H1 (cell line): ENCODE data around the gene THRB. TPM values are rescaled to one million over a fixed set of nuclear protein-coding genes. Genes with fewer than 3 reads are reported as not detected.

Source experiments
- CTCF ChIA-PET: fragments of 300-600 bp; sonication (Branson Sonifier 250); formaldehyde crosslinking; loops from one replicate; lab custom pipeline; 2021; ENCODE audit not compliant: partially characterized antibody; lab: Charles Lee
- POLR2A ChIA-PET: fragments of 300-600 bp; sonication (Branson Sonifier 250); formaldehyde crosslinking; loops from one replicate; lab custom pipeline; 2021; ENCODE audit warnings: inconsistent platforms; ENCODE audit not compliant: partially characterized antibody; lab: Charles Lee
- DNase-seq, 2 experiments: peaks; one replicate each; pipeline versions ENCODE4 v3.0.0 to v3.0.0-alpha.2; 2010 to 2022; ENCODE audit warnings: low spot score in 2 of 2, low read depth in 1 of 2, mixed read lengths in 1 of 2
- FAIRE-seq: peaks from 2 replicates; lab custom pipeline; 2011; peaks lifted over from hg19 to GRCh38; lab: Jason Lieb, UNC
- H2AFZ ChIP-seq: 2 replicates; pipeline ENCODE4 v1.8.1; 2012; ENCODE audit warnings: low read length, inconsistent platforms
- H2AK5ac ChIP-seq: 2 replicates; pipeline ENCODE4 v1.6.1; 2013; ENCODE audit warnings: low read depth, low read length
- H2BK120ac ChIP-seq: replicated peaks from 2 replicates; pipeline ENCODE3; 2013; ENCODE audit warnings: low read depth, low read length, inconsistent platforms
- H2BK12ac ChIP-seq: 2 replicates; pipeline ENCODE4 v1.6.1; 2013; ENCODE audit warnings: low read depth, low read length
- H2BK15ac ChIP-seq: 2 replicates; pipeline ENCODE4 v1.6.1; 2013; ENCODE audit warnings: low read length
- H2BK20ac ChIP-seq: 2 replicates; pipeline ENCODE4 v1.6.1; 2013; ENCODE audit warnings: low read length
- H2BK5ac ChIP-seq: 2 replicates; pipeline ENCODE4 v1.6.1; 2013; ENCODE audit warnings: low read depth, low read length
- H3K14ac ChIP-seq: 2 replicates; pipeline ENCODE4 v1.6.1; 2013; ENCODE audit warnings: inconsistent platforms; ENCODE audit not compliant: insufficient read length
- H3K18ac ChIP-seq: 2 replicates; pipeline ENCODE4 v1.6.1; 2013; ENCODE audit warnings: low read length; ENCODE audit errors: extremely low read depth
- H3K23ac ChIP-seq: 2 replicates; pipeline ENCODE4 v1.6.1; 2013; ENCODE audit warnings: inconsistent platforms; ENCODE audit not compliant: insufficient read length
- H3K23me2 ChIP-seq: 2 replicates; pipeline ENCODE4 v1.6.1; 2013; ENCODE audit warnings: low read depth, low read length
- H3K27ac ChIP-seq: 2 replicates; pipeline ENCODE4 v1.6.1; 2011; ENCODE audit warnings: low read depth, low read length, inconsistent platforms
- H3K27me3 ChIP-seq, 4 experiments: replicated peaks in 1 of 4; 1 replicate in 1 of 4; 2 replicates in 3 of 4; pipeline versions ENCODE4 v1.6.1 to v1.8.1; 2011 to 2013; ENCODE audit warnings: low read length in 3 of 4, mild to moderate bottlenecking in 3 of 4, inconsistent platforms in 2 of 4, mixed read lengths in 2 of 4, moderate library complexity in 1 of 4; ENCODE audit not compliant: control insufficient read depth in 3 of 4, insufficient read depth in 3 of 4; ENCODE audit errors: extremely low read depth in 1 of 4
- H3K36me3 ChIP-seq, 4 experiments: 2 replicates each; pipeline versions ENCODE4 v1.6.1 to v1.8.1; 2011 to 2013; ENCODE audit warnings: mild to moderate bottlenecking in 4 of 4, low read length in 3 of 4, moderate library complexity in 2 of 4, control low read depth in 1 of 4, inconsistent platforms in 1 of 4; ENCODE audit not compliant: insufficient read depth in 4 of 4, control insufficient read depth in 2 of 4
- H3K4ac ChIP-seq: replicated peaks from 2 replicates; pipeline ENCODE3; 2013; ENCODE audit warnings: low read length, low read depth, mixed read lengths, inconsistent platforms; ENCODE audit not compliant: insufficient read length
- H3K4me1 ChIP-seq, 4 experiments: replicated peaks in 1 of 4; 1 replicate in 1 of 4; 2 replicates in 3 of 4; pipeline versions ENCODE4 v1.6.1 to v1.8.1; 2011 to 2013; ENCODE audit warnings: low read length in 3 of 4, inconsistent platforms in 2 of 4, mixed read lengths in 1 of 4; ENCODE audit not compliant: insufficient read depth in 4 of 4, control insufficient read depth in 3 of 4
- H3K4me2 ChIP-seq, 2 experiments: 2 replicates each; pipeline versions ENCODE4 v1.6.1 to v1.8.1; 2011 to 2013; ENCODE audit warnings: low read depth in 2 of 2, low read length in 2 of 2, control low read depth in 1 of 2, inconsistent platforms in 1 of 2, mild to moderate bottlenecking in 1 of 2; ENCODE audit not compliant: insufficient read depth in 1 of 2
- H3K4me3 ChIP-seq, 4 experiments: fragments of 200-600, 300-600 bp in 1 of 4; sonication (generic), shearing (Covaris generic), sonication (Bioruptor Twin) in 1 of 4; 2 replicates each; pipeline versions ENCODE4 v1.5.1 to v1.8.1; 2011 to 2016; ENCODE audit warnings: low read length in 4 of 4, low read depth in 3 of 4, control low read depth in 2 of 4, inconsistent platforms in 2 of 4, mild to moderate bottlenecking in 2 of 4, mixed read lengths in 1 of 4, moderate library complexity in 1 of 4; ENCODE audit not compliant: insufficient read depth in 2 of 4; ENCODE audit errors: extremely low read depth in 1 of 4
- H3K56ac ChIP-seq: replicated peaks from 2 replicates; pipeline ENCODE3; 2013; ENCODE audit warnings: low read depth, mild to moderate bottlenecking, mixed read lengths, low read length, inconsistent platforms; ENCODE audit not compliant: insufficient read length
- H3K79me1 ChIP-seq: 2 replicates; pipeline ENCODE4 v1.6.1; 2013; ENCODE audit warnings: low read depth, low read length, control low read depth
- H3K79me2 ChIP-seq, 2 experiments: 2 replicates each; pipeline versions ENCODE4 v1.6.1 to v1.8.1; 2012 to 2013; ENCODE audit warnings: low read length in 2 of 2, mild to moderate bottlenecking in 2 of 2, inconsistent platforms in 1 of 2; ENCODE audit not compliant: insufficient read depth in 2 of 2, control insufficient read depth in 1 of 2
- H3K9ac ChIP-seq, 4 experiments: replicated peaks in 1 of 4; 1 replicate in 1 of 4; 2 replicates in 3 of 4; pipeline versions ENCODE4 v1.6.1 to v1.8.1; 2011 to 2013; ENCODE audit warnings: low read depth in 3 of 4, low read length in 3 of 4, control low read depth in 2 of 4, mild to moderate bottlenecking in 2 of 4, moderate library complexity in 2 of 4, inconsistent platforms in 1 of 4; ENCODE audit errors: extremely low read depth in 1 of 4
- H3K9me3 ChIP-seq, 2 experiments: 2 replicates each; pipeline versions ENCODE4 v1.6.1 to v1.8.1; 2012 to 2013; ENCODE audit warnings: mild to moderate bottlenecking in 2 of 2, moderate library complexity in 2 of 2, control low read depth in 1 of 2, inconsistent platforms in 1 of 2, low read depth in 1 of 2, low read length in 1 of 2, mixed read lengths in 1 of 2; ENCODE audit not compliant: insufficient read depth in 2 of 2
- H4K20me1 ChIP-seq, 2 experiments: replicated peaks in 1 of 2; 2 replicates each; pipeline versions ENCODE3 to v1.8.1; 2011 to 2013; ENCODE audit warnings: inconsistent platforms in 2 of 2, low read length in 2 of 2, mild to moderate bottlenecking in 1 of 2; ENCODE audit not compliant: insufficient read depth in 2 of 2, control insufficient read depth in 1 of 2
- H4K5ac ChIP-seq: 2 replicates; pipeline ENCODE4 v1.6.1; 2013; ENCODE audit warnings: low read length, low read depth, mixed read lengths, inconsistent platforms; ENCODE audit not compliant: insufficient read length
- H4K8ac ChIP-seq: 2 replicates; pipeline ENCODE4 v1.8.0; 2013; ENCODE audit warnings: mild to moderate bottlenecking, moderate library complexity, low read length, inconsistent platforms; ENCODE audit not compliant: insufficient read depth; ENCODE audit errors: extremely low read depth
- H4K91ac ChIP-seq: replicated peaks from 2 replicates; pipeline ENCODE3; 2013; ENCODE audit warnings: low read length, mixed read lengths, inconsistent platforms; ENCODE audit not compliant: insufficient read length
- EGR1 ChIP-seq: IDR thresholded peaks from 2 replicates; pipeline ENCODE4 v1.6.1; 2011; ENCODE audit warnings: low read depth, low read length, borderline replicate concordance
- GABPA ChIP-seq: IDR thresholded peaks from 2 replicates; pipeline ENCODE4 v1.6.1; 2011; ENCODE audit warnings: mild to moderate bottlenecking, low read length, moderate library complexity, borderline replicate concordance; ENCODE audit not compliant: insufficient read depth
- KDM5A ChIP-seq: fragments of 200-600 bp; IDR thresholded peaks from 2 replicates; pipeline ENCODE4 v1.7.1; 2012; ENCODE audit warnings: mild to moderate bottlenecking, low read length, inconsistent platforms, mixed read lengths
- WGBS, 2 experiments: shearing (Covaris generic) in 1 of 2; methylation state at CpG; one replicate each; pipeline versions ENCODE4 v1.1.6 to v1.1.7; 2013 to 2015; ENCODE audit warnings: low lambda C conversion rate in 2 of 2, mixed read lengths in 2 of 2, inconsistent platforms in 1 of 2, low coverage in 1 of 2, missing lambda C conversion rate in 1 of 2; ENCODE audit not compliant: insufficient replicate concordance in 2 of 2, insufficient coverage in 1 of 2, insufficient read length in 1 of 2; ENCODE audit errors: extremely low coverage in 1 of 2, missing lambda C conversion rate in 1 of 2; 5-methylcytosine and 5-hydroxymethylcytosine counted together
- polyA plus RNA-seq, 7 experiments: library from polyadenylated mRNA; depleted of rRNA in 3 of 7; stranded (reverse) in 5 of 7; unstranded in 2 of 7; fragments of >200 nt in 5 of 7; fragments of 200-250 nt in 2 of 7; gene quantifications; 1 replicate in 5 of 7; 2 replicates in 1 of 7; 4 replicates in 1 of 7; pipeline versions ENCODE4 v1.2.1 to v1.2.3, GENCODE V29; 2011 to 2013; ENCODE audit warnings: missing spikeins in 2 of 7, mixed read lengths in 2 of 7
- total RNA-seq: library from RNA; stranded (reverse); fragmentation: NEBNext Ultra II Directional; extraction: Animal tissue kit (Norgen Biotek cat#: 25700); gene quantifications from 2 replicates; pipeline ENCODE4 v1.2.1, GENCODE V29; 2021

The THRB gene
- total and polyA plus RNA-seq, 2 of the 8 experiments (the other 6 are each of a cell fraction or from before 2014, with no cell fraction given), result 0.98 to 3.9 TPM

- Histone ChIP-seq H2BK12ac (no peak overlapping the region), H3K9me3 (no peaks in the 10 kb centered on the region), H3K23ac (no peak overlapping the region), H3K4me2 (no peak overlapping the region), H2BK20ac (no peak overlapping the region), H2BK5ac (no peak overlapping the region), H3K79me2 (no peaks in the 10 kb centered on the region), H3K56ac (no peak overlapping the region), H4K20me1 (no peaks in the 10 kb centered on the region), H3K14ac (no peak overlapping the region), H3K27me3 (peaks cover 0 to 1% (median 0%) of the 10 kb centered on the region in 4 experiments; a peak in 1 of 7 replicates), H3K9ac (no peak overlapping the region), H3K18ac (no peak overlapping the region), H2BK15ac (no peak overlapping the region), H3K4me1 (0 out of 7 replicates have a peak, but pooled peaks cover 0 to 4% (median 0%) of the 10 kb centered on the region in 4 experiments), H4K5ac (no peak overlapping the region), H4K91ac (no peak overlapping the region), H2AK5ac (no peak overlapping the region), H3K79me1 (no peaks in the 10 kb centered on the region), H3K4ac (no peak overlapping the region), H3K36me3 (no peaks in the 10 kb centered on the region), H3K23me2 (no peaks in the 10 kb centered on the region), H2AFZ (no peak overlapping the region), H3K27ac (no peak overlapping the region), H4K8ac (no peak overlapping the region), H3K4me3 (no peak overlapping the region), H2BK120ac (no peak overlapping the region)
- CTCF ChIA-PET, result no interaction called here
- DNase-seq (no peak), FAIRE-seq (no peak)
- WGBS, 2 experiments, result 80% methylated on average over 2 of the region's 2 CpGs; no CpG with 5 or more reads in 1 of the 2 experiments
- POLR2A ChIA-PET, result no interaction called here
- TF ChIP-seq GABPA, result no peak
- no peak for TF ChIP-seq EGR1
- TF ChIP-seq KDM5A, result no peak
Measured at GRCh38 chr3:24215502-24215901, 279.1 kb downstream of the THRB start.
